Esophagus muscularis mucosa (tissue), 4 donors: ENCODE results near the gene ZNF26. TPM values are rescaled to one million over a fixed set of nuclear protein-coding genes. Genes with fewer than 3 reads are reported as not detected.

ENCODE experiments used
- DNase-seq: peaks from one replicate; pipeline ENCODE4 v3.0.0-alpha.2; 2017; ENCODE audit errors: extremely low spot score
- H3K27ac ChIP-seq, 4 donors: fragments of 200-600 bp; sonication (generic); replicated peaks in 1 of 4; 1 replicate in 3 of 4; 2 replicates in 1 of 4; pipeline ENCODE4 v1.5.1; 2016 to 2019; ENCODE audit warnings: mild to moderate bottlenecking in 1 of 4
- H3K27me3 ChIP-seq, 4 donors: fragments of 200-600 bp; sonication (generic); one replicate each; pipeline versions ENCODE4 v1.5.1 to v1.6.0; 2016 to 2019
- H3K36me3 ChIP-seq, 4 donors: fragments of 200-600 bp; sonication (generic); one replicate each; pipeline ENCODE4 v1.5.1; 2016 to 2019
- H3K4me1 ChIP-seq, 4 donors: fragments of 200-600 bp; sonication (generic); one replicate each; pipeline ENCODE4 v1.5.1; 2016 to 2019
- H3K4me3 ChIP-seq, 4 donors: fragments of 200-600 bp; sonication (generic); 1 replicate in 2 of 4; 2 replicates in 2 of 4; pipeline ENCODE4 v1.5.1; 2016 to 2019; ENCODE audit warnings: mild to moderate bottlenecking in 4 of 4, moderate library complexity in 1 of 4
- H3K9me3 ChIP-seq, 4 donors: fragments of 200-600 bp; sonication (generic); 1 replicate in 3 of 4; 2 replicates in 1 of 4; pipeline ENCODE4 v1.5.1; 2016 to 2019
- EP300 ChIP-seq: sonication (generic); formaldehyde crosslinking; IDR thresholded peaks from one replicate; pipeline ENCODE4 v1.6.1; 2017; ENCODE audit warnings: antibody characterized with exemption
- POLR2A ChIP-seq: fragments of 450-650 bp; IDR thresholded peaks from one replicate; pipeline ENCODE4 v1.6.1; 2017; ENCODE audit warnings: antibody characterized with exemption, moderate library complexity, mild to moderate bottlenecking, low read depth
- POLR2AphosphoS5 ChIP-seq, 2 donors: sonication (generic); formaldehyde crosslinking; IDR thresholded peaks; one replicate each; pipeline ENCODE4 v1.6.1; 2017; ENCODE audit warnings: antibody characterized with exemption in 2 of 2
- WGBS: methylation state at CpG from one replicate; pipeline ENCODE4 v1.1.5; 2018; 5-methylcytosine and 5-hydroxymethylcytosine counted together
- intact Hi-C: fragments of 100-400 bp; cut with DNase I; formaldehyde crosslinking; loops from one replicate; pipeline ENCODE4 v1.15.1; 2023
- total RNA-seq, 4 donors: library from RNA; depleted of rRNA; stranded (reverse); fragments of >200 nt; gene quantifications; one replicate each; pipeline versions ENCODE4 v1.1.0 to v1.2.1, GENCODE V29; 2016
- TF ChIP-seq, protein P1 (sequence below), 3 experiments: fragments of 200-600 bp in 2 of 3; fragments of 450-650 bp in 1 of 3; sonication (generic) in 2 of 3; IDR thresholded peaks; one replicate each; pipeline ENCODE4 v1.5.1; 2017 to 2019; ENCODE audit warnings: antibody characterized with exemption in 3 of 3, mild to moderate bottlenecking in 2 of 3, moderate library complexity in 1 of 3

ZNF26 gene
- total RNA-seq, 4 donors from 2014 or later: 9.6 to 15.8 (median 10.9) TPM

GRCh38 chr12:132949936-132950837 is 36.0 kb upstream of the ZNF26 start:
- Histone ChIP-seq H3K9me3 (peaks cover 0 to 47% (median 32%) of the 10 kb centered on the region in 4 donors), H3K36me3 (peaks cover 28 to 50% (median 42%) of the 10 kb centered on the region in 4 donors), H3K4me3 (no peak overlapping the region), H3K4me1 (peaks cover 9 to 12% (median 11%) of the 10 kb centered on the region in 4 donors), H3K27me3 (no peaks in the 10 kb centered on the region), H3K27ac (no peak overlapping the region)
- WGBS: 96% methylated on average over 29 of the region's 30 CpGs
- DNase-seq: no peak
- TF ChIP-seq, protein P1, sequence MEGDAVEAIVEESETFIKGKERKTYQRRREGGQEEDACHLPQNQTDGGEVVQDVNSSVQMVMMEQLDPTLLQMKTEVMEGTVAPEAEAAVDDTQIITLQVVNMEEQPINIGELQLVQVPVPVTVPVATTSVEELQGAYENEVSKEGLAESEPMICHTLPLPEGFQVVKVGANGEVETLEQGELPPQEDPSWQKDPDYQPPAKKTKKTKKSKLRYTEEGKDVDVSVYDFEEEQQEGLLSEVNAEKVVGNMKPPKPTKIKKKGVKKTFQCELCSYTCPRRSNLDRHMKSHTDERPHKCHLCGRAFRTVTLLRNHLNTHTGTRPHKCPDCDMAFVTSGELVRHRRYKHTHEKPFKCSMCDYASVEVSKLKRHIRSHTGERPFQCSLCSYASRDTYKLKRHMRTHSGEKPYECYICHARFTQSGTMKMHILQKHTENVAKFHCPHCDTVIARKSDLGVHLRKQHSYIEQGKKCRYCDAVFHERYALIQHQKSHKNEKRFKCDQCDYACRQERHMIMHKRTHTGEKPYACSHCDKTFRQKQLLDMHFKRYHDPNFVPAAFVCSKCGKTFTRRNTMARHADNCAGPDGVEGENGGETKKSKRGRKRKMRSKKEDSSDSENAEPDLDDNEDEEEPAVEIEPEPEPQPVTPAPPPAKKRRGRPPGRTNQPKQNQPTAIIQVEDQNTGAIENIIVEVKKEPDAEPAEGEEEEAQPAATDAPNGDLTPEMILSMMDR (IDR thresholded peaks at IDR 0.05): no peak
- TF ChIP-seq POLR2A: no peak
- TF ChIP-seq POLR2AphosphoS5 (IDR thresholded peaks at IDR 0.05): no peak
- TF ChIP-seq EP300: no peak
- intact Hi-C loops: no loop called here

GRCh38 chr12:132950844-132951535 is 35.2 kb upstream of the ZNF26 start:
- H3K27me3 ChIP-seq: no peaks in the 10 kb centered on the region
- peaks cover 21 to 42% (median 34%) of the 10 kb centered on the region in 4 donors for H3K36me3 ChIP-seq
- H3K4me1 ChIP-seq: peaks cover 9 to 17% (median 15%) of the 10 kb centered on the region in 4 donors
- peaks cover 0 to 45% (median 32%) of the 10 kb centered on the region in 4 donors for H3K9me3 ChIP-seq
- no peak overlapping the region for H3K27ac ChIP-seq
- intact Hi-C loops: no loop called here
- 97% methylated on average over 27 of the region's 27 CpGs for WGBS
- no peak overlapping the region for H3K4me3 ChIP-seq
- no peak for TF ChIP-seq POLR2A
- no peak for TF ChIP-seq POLR2AphosphoS5 (IDR thresholded peaks at IDR 0.05)
- no peak for TF ChIP-seq EP300
- TF ChIP-seq, protein P1 (IDR thresholded peaks at IDR 0.05): no peak
- no peak for DNase-seq

DNA sequence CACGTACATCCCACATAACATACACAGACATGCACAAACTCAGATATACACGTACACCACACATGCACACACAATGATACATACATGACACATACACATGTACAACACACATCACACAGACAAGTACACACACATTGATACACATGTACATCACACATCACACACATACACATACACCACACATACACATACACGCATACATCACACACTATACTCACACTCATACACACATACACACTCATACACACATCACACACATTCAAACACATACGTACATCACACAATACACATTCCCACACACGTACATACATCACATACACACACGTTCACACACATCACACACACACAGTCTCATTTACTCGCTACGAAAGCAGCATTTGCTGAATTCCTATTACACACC is 34.5 kb upstream of the ZNF26 start:
- Histone ChIP-seq H3K27me3 (no peaks in the 10 kb centered on the region), H3K27ac (no peak overlapping the region), H3K36me3 (peaks cover 15 to 35% (median 28%) of the 10 kb centered on the region in 4 donors), H3K4me1 (peaks cover 9 to 18% (median 17%) of the 10 kb centered on the region in 4 donors), H3K9me3 (peaks cover 0 to 39% (median 26%) of the 10 kb centered on the region in 4 donors), H3K4me3 (no peak overlapping the region)
- intact Hi-C loops: no loop called here
- TF ChIP-seq EP300 (no peak), POLR2AphosphoS5 (IDR thresholded peaks at IDR 0.05) (no peak)
- no peak for DNase-seq
- 96% methylated on average over 8 of the region's 8 CpGs for WGBS

GRCh38 chr12:132952371-132953162 is 33.6 kb upstream of the ZNF26 start:
- H3K36me3 ChIP-seq: peaks cover 13 to 26% (median 23%) of the 10 kb centered on the region in 4 donors
- no peak for DNase-seq
- H3K9me3 ChIP-seq: peaks cover 0 to 37% (median 21%) of the 10 kb centered on the region in 4 donors
- WGBS: 96% methylated on average over 18 of the region's 18 CpGs
- H3K27ac ChIP-seq: no peak overlapping the region
- no peaks in the 10 kb centered on the region for H3K27me3 ChIP-seq
- TF ChIP-seq EP300: no peak
- no peak for TF ChIP-seq POLR2AphosphoS5 (IDR thresholded peaks at IDR 0.05)
- TF ChIP-seq, protein P1 (IDR thresholded peaks at IDR 0.05): no peak
- TF ChIP-seq POLR2A: no peak
- H3K4me1 ChIP-seq: peaks cover 16 to 27% (median 26%) of the 10 kb centered on the region in 4 donors
- H3K4me3 ChIP-seq: no peak overlapping the region
- intact Hi-C loops: no loop called here
